HepG2 (cell line): ENCODE measurements around the gene RPL36AL. TPM values are rescaled to one million over a fixed set of nuclear protein-coding genes. Genes with fewer than 3 reads are reported as not detected.
A peak's percentile ranks its signal among the peaks of the same experiment; 100 is the strongest.

Experiments
- AGO1 ChIP-seq: fragments of 200-400 bp; formaldehyde crosslinking; IDR thresholded peaks from 2 replicates; pipeline ENCODE4 v1.6.1; 2017; ENCODE audit warnings: mild to moderate bottlenecking, low read depth, low read length, moderate library complexity; ENCODE audit not compliant: poor library complexity, severe bottlenecking
- ARHGAP35 ChIP-seq: sonication (generic); formaldehyde crosslinking; IDR thresholded peaks from 2 replicates; pipeline ENCODE4 v1.9.0; 2022; ENCODE audit warnings: mild to moderate bottlenecking, inconsistent platforms, moderate library complexity, missing genetic modification reagents, borderline replicate concordance
- CCAR2 ChIP-seq: fragments of 200-400 bp; formaldehyde crosslinking; optimal IDR thresholded peaks from 2 replicates; pipeline ENCODE3; 2018; ENCODE audit warnings: low read depth, mild to moderate bottlenecking, low read length, moderate library complexity
- ETV6 ChIP-seq: sonication (generic); formaldehyde crosslinking; conservative IDR thresholded peaks from 2 replicates; pipeline ENCODE4 v1.4.0; 2020; ENCODE audit warnings: missing genetic modification reagents
- FOXP1 ChIP-seq, 2 experiments: fragments of 450-650 bp in 1 of 2; IDR thresholded peaks; 2 replicates each; pipeline ENCODE4 v1.6.1; 2017 to 2018; ENCODE audit warnings: antibody characterized with exemption in 1 of 2
- HNF1A ChIP-seq, 2 experiments: sonication (generic) in 1 of 2; formaldehyde crosslinking in 1 of 2; IDR thresholded peaks; 2 replicates each; pipeline versions ENCODE4 v1.4.0 to v1.6.1; 2016 to 2020; ENCODE audit warnings: borderline replicate concordance in 1 of 2, low read depth in 1 of 2, mild to moderate bottlenecking in 1 of 2, missing genetic modification reagents in 1 of 2
- KDM3A ChIP-seq: IDR thresholded peaks from 2 replicates; pipeline ENCODE4 v1.6.1; 2018; ENCODE audit warnings: low read depth, missing compliant biosample characterization
- KLF6 ChIP-seq: IDR thresholded peaks from 2 replicates; pipeline ENCODE4 v1.8.0; 2016; ENCODE audit warnings: missing biosample characterization, missing genetic modification reagents
- KMT2A ChIP-seq: sonication (generic); formaldehyde crosslinking; IDR thresholded peaks from 2 replicates; pipeline ENCODE4 v1.4.0; 2020; ENCODE audit warnings: missing genetic modification reagents
- MTF2 ChIP-seq: sonication (generic); formaldehyde crosslinking; IDR thresholded peaks from 2 replicates; pipeline ENCODE4 v1.5.0; 2020; ENCODE audit warnings: missing genetic modification reagents, borderline replicate concordance
- PITX1 ChIP-seq: sonication (generic); formaldehyde crosslinking; IDR thresholded peaks from 2 replicates; pipeline ENCODE4 v1.5.1; 2020; ENCODE audit warnings: mild to moderate bottlenecking, missing genetic modification reagents
- RBAK ChIP-seq: sonication (generic); formaldehyde crosslinking; IDR thresholded peaks from 2 replicates; pipeline ENCODE4 v1.5.1; 2020; ENCODE audit warnings: mild to moderate bottlenecking, missing genetic modification reagents
- RNF2 ChIP-seq: fragments of 450-650 bp; conservative IDR thresholded peaks from 2 replicates; pipeline ENCODE4 v1.6.1; 2016; ENCODE audit warnings: low read depth
- TCF12 ChIP-seq, 2 experiments: fragments of 450-650 bp in 1 of 2; sonication (generic) in 1 of 2; formaldehyde crosslinking in 1 of 2; IDR thresholded peaks; 2 replicates each; pipeline versions ENCODE4 v1.6.1 to v1.8.0; 2017 to 2022; ENCODE audit warnings: antibody characterized with exemption in 1 of 2, mild to moderate bottlenecking in 1 of 2, missing genetic modification reagents in 1 of 2, moderate library complexity in 1 of 2
- ZNF124 ChIP-seq: sonication (generic); formaldehyde crosslinking; IDR thresholded peaks from 2 replicates; pipeline ENCODE4 v1.4.0; 2020; ENCODE audit warnings: missing genetic modification reagents
- ZNF138 ChIP-seq: sonication (generic); formaldehyde crosslinking; IDR thresholded peaks from 2 replicates; pipeline ENCODE4 v1.5.0; 2020; ENCODE audit warnings: mild to moderate bottlenecking, low read depth, missing genetic modification reagents
- ZNF225 ChIP-seq: sonication (generic); formaldehyde crosslinking; IDR thresholded peaks from 2 replicates; pipeline ENCODE4 v1.4.0; 2020; ENCODE audit warnings: mild to moderate bottlenecking, missing genetic modification reagents
- ZNF331 ChIP-seq: sonication (generic); formaldehyde crosslinking; IDR thresholded peaks from 2 replicates; pipeline ENCODE4 v1.4.0; 2020; ENCODE audit warnings: missing genetic modification reagents
- ZNF431 ChIP-seq: sonication (generic); formaldehyde crosslinking; IDR thresholded peaks from 2 replicates; pipeline ENCODE4 v1.9.0; 2022; ENCODE audit warnings: missing genetic modification reagents, low read depth, mild to moderate bottlenecking, borderline replicate concordance
- ZNF484 ChIP-seq: sonication (generic); formaldehyde crosslinking; IDR thresholded peaks from 2 replicates; pipeline ENCODE4 v1.5.1; 2020; ENCODE audit warnings: mild to moderate bottlenecking, low read depth, missing genetic modification reagents, borderline replicate concordance
- ZNF691 ChIP-seq: sonication (generic); formaldehyde crosslinking; IDR thresholded peaks from 2 replicates; pipeline ENCODE4 v1.4.0; 2020; ENCODE audit warnings: missing genetic modification reagents, low read depth, mild to moderate bottlenecking, borderline replicate concordance
- ZNF713 ChIP-seq: sonication (generic); formaldehyde crosslinking; IDR thresholded peaks from 2 replicates; pipeline ENCODE4 v1.4.0; 2020; ENCODE audit warnings: mild to moderate bottlenecking, missing genetic modification reagents
- ZNF83 ChIP-seq: sonication (generic); formaldehyde crosslinking; IDR thresholded peaks from 2 replicates; pipeline ENCODE4 v1.4.0; 2020; ENCODE audit warnings: missing genetic modification reagents, mild to moderate bottlenecking, borderline replicate concordance
- ZNF839 ChIP-seq: sonication (generic); formaldehyde crosslinking; IDR thresholded peaks from 2 replicates; pipeline ENCODE4 v1.4.0; 2020; ENCODE audit warnings: missing genetic modification reagents, mild to moderate bottlenecking, borderline replicate concordance
- polyA plus RNA-seq, 8 experiments: library from polyadenylated mRNA; depleted of rRNA in 3 of 8; stranded (reverse) in 7 of 8; unstranded in 1 of 8; fragments of >200 nt; fragmentation: Illumina TruSeq in 4 of 8; extraction: Trizol in 4 of 8; gene quantifications; 2 replicates each; pipeline versions ENCODE4 v1.2.1 to v1.2.3, GENCODE V29; 2011 to 2016; ENCODE audit warnings: low read depth in 4 of 8, missing spikeins in 1 of 8, mixed read lengths in 1 of 8; ENCODE audit not compliant: insufficient read depth in 1 of 8
- total RNA-seq, 5 experiments: library from RNA; depleted of rRNA; stranded (reverse); fragments of >200 nt; fragmentation: Illumina TruSeq; extraction: Trizol; gene quantifications; 2 replicates each; pipeline ENCODE4 v1.2.3, GENCODE V29; 2016; ENCODE audit warnings: low read depth in 1 of 5

RPL36AL gene
- total and polyA plus RNA-seq, 2 of the 13 experiments (the other 11 are each of a cell fraction or from before 2014, with no cell fraction given) = 90.0 to 294 TPM

GRCh38 chr14:49598485-49599300, 21.7 kb downstream of the RPL36AL start, which contains the start of gene LRR1 (continued):
- TF ChIP-seq TCF12 (IDR thresholded peaks at IDR 0.05) (no peak), TCF12 (CRISPR knock-in tag; IDR thresholded peaks at IDR 0.05) (no peak), KDM3A (peak; percentile 91; the same call in 1 of the 2 replicates), ARHGAP35 (peak; percentile 72; the same call in 1 of the 2 replicates), ZNF225 (CRISPR knock-in tag) (no peak), ZNF691 (peak; percentile 65; the same call in 1 of the 2 replicates), ZNF713 (CRISPR knock-in tag) (no peak), AGO1 (peak; percentile 81), PITX1 (CRISPR knock-in tag) (0 out of 2 replicates have a peak, but pooled peaks have one; percentile 59), ZNF431 (CRISPR knock-in tag) (no peak), FOXP1 (IDR thresholded peaks at IDR 0.05) (no peak), FOXP1 (CRISPR knock-in tag; IDR thresholded peaks at IDR 0.05) (no peak), RBAK (CRISPR knock-in tag) (0 out of 2 replicates have a peak, but pooled peaks have one; percentile 54), ZNF124 (CRISPR knock-in tag) (peak; percentile 72), ZNF839 (CRISPR knock-in tag) (no peak), RNF2 (peak; percentile 79; the same call in 1 of the 2 replicates), KLF6 (CRISPR knock-in tag) (0 out of 2 replicates have a peak, but pooled peaks have one; percentile 22), ZNF138 (CRISPR knock-in tag) (peak; percentile 22), ZNF83 (CRISPR knock-in tag) (no peak), ETV6 (CRISPR knock-in tag) (no peak; the same call in 1 of the 2 replicates), ZNF484 (CRISPR knock-in tag) (no peak), HNF1A (IDR thresholded peaks at IDR 0.05; ENCODE audit: low read depth) (no peak), HNF1A (CRISPR knock-in tag; IDR thresholded peaks at IDR 0.05; ENCODE audit: borderline replicate concordance) (peak; percentile 51; the same call in 1 of the 2 replicates), MTF2 (CRISPR knock-in tag) (no peak), ZNF331 (CRISPR knock-in tag) (peak; percentile 68; the same call in 1 of the 2 replicates), KMT2A (CRISPR knock-in tag) (peak; percentile 99), CCAR2 (no peak)
